HCT116 (cell line): ENCODE data around the gene PRKN. TPM values are rescaled to one million over a fixed set of nuclear protein-coding genes. Genes with fewer than 3 reads are reported as not detected.

Experiments
- ATAC-seq: fragments of 200-7000 bp; cut with Tn5 transposase; 2 replicates; pipeline ENCODE4 v1.9.1; 2020; ENCODE audit warnings: mild to moderate bottlenecking, moderate library complexity
- BruUV-seq: library from RNA; stranded (reverse); fragments of 400-500 nt; replicated peaks from 2 replicates; lab custom pipeline; 2021; lab: Mats Ljungman, UMichigan
- CTCF ChIA-PET: fragments of 300-600 bp; sonication (Branson Sonifier 250); formaldehyde crosslinking; loops from one replicate; lab custom pipeline; 2021; ENCODE audit warnings: antibody characterized with exemption; lab: Charles Lee
- POLR2A ChIA-PET: fragments of 300-600, 350-600 bp; sonication (Branson Sonifier 250); formaldehyde crosslinking; loops from one replicate; lab custom pipeline; 2021; ENCODE audit warnings: antibody characterized with exemption; lab: Charles Lee
- RAD21 ChIA-PET, 2 experiments: fragments of 300-600 bp; sonication (Branson Sonifier 250); formaldehyde crosslinking; loops; one replicate each; lab custom pipeline; 2023; ENCODE audit warnings: low total read pairs in 2 of 2; ENCODE audit not compliant: uncharacterized antibody in 2 of 2, unreplicated experiment in 2 of 2, low non-redundant PET in 1 of 2; lab: Charles Lee
- DNase-seq: peaks from one replicate; pipeline ENCODE4 v3.0.0-alpha.2; 2010; ENCODE audit warnings: low read depth, low spot score
- H2AFZ ChIP-seq: fragments of 200-600 bp; shearing (Covaris generic), sonication (generic); 2 replicates; pipeline ENCODE4 v1.6.1; 2017; ENCODE audit warnings: low read depth, mixed run types, mixed read lengths, antibody characterized with exemption, low read length; ENCODE audit not compliant: poor library complexity, severe bottlenecking
- H3K27ac ChIP-seq: 2 replicates; pipeline ENCODE4 v1.5.1; 2012; ENCODE audit warnings: low read depth, low read length
- H3K27me3 ChIP-seq: fragments of 200-600 bp; sonication (generic); 2 replicates; pipeline ENCODE4 v1.6.1; 2016; ENCODE audit warnings: mixed run types, low read length, mixed read lengths; ENCODE audit not compliant: insufficient read depth
- H3K36me3 ChIP-seq, 2 experiments: fragments of 200-500 bp in 1 of 2; fragments of 200-600 bp in 1 of 2; sonication (Bioruptor generic) in 1 of 2; sonication (generic) in 1 of 2; 2 replicates each; pipeline versions ENCODE4 v1.5.1 to v1.6.1; 2014 to 2016; ENCODE audit warnings: low read length in 2 of 2, inconsistent platforms in 1 of 2, mixed read lengths in 1 of 2, mixed run types in 1 of 2; ENCODE audit not compliant: insufficient read depth in 2 of 2, control insufficient read depth in 1 of 2
- H3K4me1 ChIP-seq, 2 experiments: fragments of 200-600 bp in 1 of 2; sonication (generic) in 1 of 2; 2 replicates each; pipeline versions ENCODE4 v1.5.1 to v1.6.1; 2012 to 2017; ENCODE audit warnings: low read length in 2 of 2, inconsistent platforms in 1 of 2, mild to moderate bottlenecking in 1 of 2, mixed read lengths in 1 of 2, mixed run types in 1 of 2, moderate library complexity in 1 of 2; ENCODE audit not compliant: insufficient read depth in 2 of 2, control insufficient read depth in 1 of 2
- H3K4me2 ChIP-seq: fragments of 200-600 bp; sonication (generic); 2 replicates; pipeline ENCODE4 v1.6.1; 2017; ENCODE audit warnings: mixed run types, low read length, mixed read lengths
- H3K4me3 ChIP-seq, 2 experiments: fragments of 200-600 bp in 1 of 2; sonication (generic) in 1 of 2; replicated peaks in 1 of 2; 2 replicates each; pipeline ENCODE4 v1.5.1; 2011 to 2016; ENCODE audit warnings: low read length in 2 of 2, control low read depth in 1 of 2, low read depth in 1 of 2, mild to moderate bottlenecking in 1 of 2, mixed read lengths in 1 of 2, mixed run types in 1 of 2
- H3K79me2 ChIP-seq: fragments of 200-600 bp; sonication (generic); 2 replicates; pipeline ENCODE4 v1.6.1; 2017; ENCODE audit warnings: mild to moderate bottlenecking, mixed run types, low read length, moderate library complexity, mixed read lengths; ENCODE audit not compliant: insufficient read depth
- H3K9ac ChIP-seq: fragments of 200-600 bp; sonication (generic); 2 replicates; pipeline ENCODE4 v1.6.1; 2016; ENCODE audit warnings: low read length, mixed read lengths
- H3K9me2 ChIP-seq: fragments of 200-600 bp; sonication (generic), shearing (Covaris generic); 2 replicates; pipeline ENCODE4 v1.6.1; 2017; ENCODE audit warnings: mixed run types, mild to moderate bottlenecking, moderate library complexity; ENCODE audit not compliant: insufficient read depth
- H3K9me3 ChIP-seq, 2 experiments: fragments of 200-500 bp in 1 of 2; fragments of 200-600 bp in 1 of 2; sonication (Bioruptor generic) in 1 of 2; sonication (generic) in 1 of 2; 2 replicates each; pipeline ENCODE4 v1.6.1; 2014 to 2017; ENCODE audit warnings: low read length in 2 of 2, mixed read lengths in 2 of 2, inconsistent platforms in 1 of 2, low read depth in 1 of 2, mild to moderate bottlenecking in 1 of 2, mixed run types in 1 of 2, moderate library complexity in 1 of 2; ENCODE audit not compliant: control insufficient read depth in 1 of 2, insufficient read depth in 1 of 2
- H4K20me1 ChIP-seq: fragments of 200-600 bp; sonication (generic), shearing (Covaris generic); 2 replicates; pipeline ENCODE4 v1.6.1; 2017; ENCODE audit warnings: mixed run types, mild to moderate bottlenecking, moderate library complexity; ENCODE audit not compliant: insufficient read depth
- ATF3 ChIP-seq: IDR thresholded peaks from 2 replicates; pipeline ENCODE4 v1.6.1; 2012
- CBX3 ChIP-seq: IDR thresholded peaks from 2 replicates; pipeline ENCODE4 v1.6.1; 2012; ENCODE audit warnings: low read depth
- CTCF ChIP-seq, 3 experiments: fragments of 200-600 bp in 1 of 3; sonication (generic) in 1 of 3; IDR thresholded peaks in 2 of 3; conservative IDR thresholded peaks in 1 of 3; 2 replicates each; pipeline ENCODE4 v1.5.1; 2012 to 2017; ENCODE audit warnings: low read depth in 2 of 3, low read length in 2 of 3, antibody characterized with exemption in 1 of 3, borderline replicate concordance in 1 of 3, control low read depth in 1 of 3, mild to moderate bottlenecking in 1 of 3, mixed read lengths in 1 of 3, mixed run types in 1 of 3, moderate library complexity in 1 of 3; ENCODE audit not compliant: insufficient read depth in 1 of 3
- EGR1 ChIP-seq: IDR thresholded peaks from 2 replicates; pipeline ENCODE4 v1.6.1; 2012; ENCODE audit warnings: low read depth
- ELF1 ChIP-seq: IDR thresholded peaks from 2 replicates; pipeline ENCODE4 v1.6.1; 2012; ENCODE audit warnings: low read depth, borderline replicate concordance
- EZH2 ChIP-seq: fragments of 200-600 bp; sonication (generic); IDR thresholded peaks from 2 replicates; pipeline ENCODE4 v1.6.1; 2017; ENCODE audit warnings: antibody characterized with exemption, mixed run types
- JUND ChIP-seq: IDR thresholded peaks from 2 replicates; pipeline ENCODE4 v1.6.1; 2012
- MAX ChIP-seq: IDR thresholded peaks from 2 replicates; pipeline ENCODE4 v1.6.1; 2012
- POLR2A ChIP-seq: IDR thresholded peaks from 2 replicates; pipeline ENCODE4 v1.7.0; 2011; ENCODE audit warnings: borderline replicate concordance; ENCODE audit not compliant: insufficient read depth, insufficient read length; ENCODE audit errors: extremely low read depth
- POLR2AphosphoS5 ChIP-seq: IDR thresholded peaks from 2 replicates; pipeline ENCODE4 v1.6.1; 2011; ENCODE audit warnings: mild to moderate bottlenecking, low read depth, low read length, moderate library complexity
- RAD21 ChIP-seq: IDR thresholded peaks from 2 replicates; pipeline ENCODE4 v1.6.1; 2012; ENCODE audit warnings: low read depth, mild to moderate bottlenecking
- SP1 ChIP-seq: IDR thresholded peaks from 2 replicates; pipeline ENCODE4 v1.6.1; 2012; ENCODE audit warnings: low read depth
- SRF ChIP-seq: IDR thresholded peaks from 2 replicates; pipeline ENCODE4 v1.6.1; 2012; ENCODE audit warnings: low read depth
- TCF7L2 ChIP-seq: IDR thresholded peaks from 2 replicates; pipeline ENCODE4 v1.7.0; 2011; ENCODE audit warnings: borderline replicate concordance, inconsistent platforms; ENCODE audit not compliant: insufficient read depth, insufficient read length; ENCODE audit errors: extremely low read depth
- ZNF274 ChIP-seq: fragments of 200-500 bp; sonication (Bioruptor generic); IDR thresholded peaks from 2 replicates; pipeline ENCODE4 v1.6.1; 2014; ENCODE audit warnings: mild to moderate bottlenecking, low read depth, low read length, inconsistent platforms
- intact Hi-C: fragments of 100-400 bp; cut with micrococcal nuclease; formaldehyde crosslinking; loops from 2 replicates; pipeline ENCODE4 v1.10.0; 2022
- total RNA-seq: library from RNA; stranded (reverse); gene quantifications from one replicate; pipeline ENCODE4 v1.2.1, GENCODE V29; 2021; ENCODE audit not compliant: unreplicated experiment
- TF ChIP-seq, protein P1 (sequence below): IDR thresholded peaks from 2 replicates; pipeline ENCODE4 v1.6.1; 2011; ENCODE audit warnings: mild to moderate bottlenecking, low read length, moderate library complexity; ENCODE audit not compliant: insufficient replicate concordance; ENCODE audit errors: extremely low read depth
- TF ChIP-seq, protein P2 (sequence below): IDR thresholded peaks from 2 replicates; pipeline ENCODE4 v1.6.1; 2012; ENCODE audit warnings: low read depth

PRKN gene
- total RNA-seq, 1 experiment from 2014 or later: 2.6 TPM

DNA sequence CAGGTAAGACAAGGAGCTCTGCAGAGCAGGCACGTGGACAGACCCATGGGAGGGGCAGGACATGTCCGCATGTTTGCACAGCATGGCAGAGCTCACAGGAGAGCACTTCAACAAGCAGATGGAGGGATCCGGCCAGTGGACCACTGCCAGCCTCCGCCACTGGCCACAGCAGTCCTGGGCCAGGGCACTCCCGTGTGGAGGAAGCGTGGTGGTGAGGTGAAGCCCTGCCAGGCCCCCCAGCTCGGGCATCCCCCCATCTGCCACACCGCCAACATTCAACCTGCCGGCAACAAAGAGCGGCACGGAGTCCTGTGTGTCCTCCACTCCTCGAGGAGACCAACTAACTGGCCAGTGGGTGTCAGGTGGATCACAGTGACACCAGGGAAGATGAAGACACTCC, 1349.5 kb downstream of the PRKN start:
- Histone ChIP-seq H3K9ac (no peak overlapping the region), H3K27me3 (no peaks in the 10 kb centered on the region), H3K27ac (no peak overlapping the region), H3K4me1 (peaks cover 0 to 3% of the 10 kb centered on the region in 2 experiments; a peak in 1 of 4 replicates), H2AFZ (no peak overlapping the region), H3K9me2 (no peaks in the 10 kb centered on the region), H4K20me1 (no peaks in the 10 kb centered on the region), H3K79me2 (no peaks in the 10 kb centered on the region), H3K4me3 (no peak overlapping the region), H3K9me3 (no peaks in the 10 kb centered on the region), H3K36me3 (no peaks in the 10 kb centered on the region), H3K4me2 (no peak overlapping the region)
- intact Hi-C loops: no loop called here
- no peak for DNase-seq
- BruUV-seq: no TSS peak
- POLR2A ChIA-PET: no interaction called here
- CTCF ChIA-PET: no interaction called here
- ATAC-seq: no peak
- RAD21 ChIA-PET: no interaction called here
- no peak for TF ChIP-seq ELF1
- no peak for TF ChIP-seq RAD21
- TF ChIP-seq TCF7L2: no peak
- no peak for TF ChIP-seq ZNF274
- TF ChIP-seq ATF3: no peak
- no peak for TF ChIP-seq SP1
- TF ChIP-seq, protein P1, sequence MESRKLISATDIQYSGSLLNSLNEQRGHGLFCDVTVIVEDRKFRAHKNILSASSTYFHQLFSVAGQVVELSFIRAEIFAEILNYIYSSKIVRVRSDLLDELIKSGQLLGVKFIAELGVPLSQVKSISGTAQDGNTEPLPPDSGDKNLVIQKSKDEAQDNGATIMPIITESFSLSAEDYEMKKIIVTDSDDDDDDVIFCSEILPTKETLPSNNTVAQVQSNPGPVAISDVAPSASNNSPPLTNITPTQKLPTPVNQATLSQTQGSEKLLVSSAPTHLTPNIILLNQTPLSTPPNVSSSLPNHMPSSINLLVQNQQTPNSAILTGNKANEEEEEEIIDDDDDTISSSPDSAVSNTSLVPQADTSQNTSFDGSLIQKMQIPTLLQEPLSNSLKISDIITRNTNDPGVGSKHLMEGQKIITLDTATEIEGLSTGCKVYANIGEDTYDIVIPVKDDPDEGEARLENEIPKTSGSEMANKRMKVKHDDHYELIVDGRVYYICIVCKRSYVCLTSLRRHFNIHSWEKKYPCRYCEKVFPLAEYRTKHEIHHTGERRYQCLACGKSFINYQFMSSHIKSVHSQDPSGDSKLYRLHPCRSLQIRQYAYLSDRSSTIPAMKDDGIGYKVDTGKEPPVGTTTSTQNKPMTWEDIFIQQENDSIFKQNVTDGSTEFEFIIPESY: no peak
- no peak for TF ChIP-seq MAX
- no peak for TF ChIP-seq EGR1
- TF ChIP-seq POLR2A: no peak
- no peak for TF ChIP-seq SRF
- TF ChIP-seq EZH2: no peak
- TF ChIP-seq, protein P2, sequence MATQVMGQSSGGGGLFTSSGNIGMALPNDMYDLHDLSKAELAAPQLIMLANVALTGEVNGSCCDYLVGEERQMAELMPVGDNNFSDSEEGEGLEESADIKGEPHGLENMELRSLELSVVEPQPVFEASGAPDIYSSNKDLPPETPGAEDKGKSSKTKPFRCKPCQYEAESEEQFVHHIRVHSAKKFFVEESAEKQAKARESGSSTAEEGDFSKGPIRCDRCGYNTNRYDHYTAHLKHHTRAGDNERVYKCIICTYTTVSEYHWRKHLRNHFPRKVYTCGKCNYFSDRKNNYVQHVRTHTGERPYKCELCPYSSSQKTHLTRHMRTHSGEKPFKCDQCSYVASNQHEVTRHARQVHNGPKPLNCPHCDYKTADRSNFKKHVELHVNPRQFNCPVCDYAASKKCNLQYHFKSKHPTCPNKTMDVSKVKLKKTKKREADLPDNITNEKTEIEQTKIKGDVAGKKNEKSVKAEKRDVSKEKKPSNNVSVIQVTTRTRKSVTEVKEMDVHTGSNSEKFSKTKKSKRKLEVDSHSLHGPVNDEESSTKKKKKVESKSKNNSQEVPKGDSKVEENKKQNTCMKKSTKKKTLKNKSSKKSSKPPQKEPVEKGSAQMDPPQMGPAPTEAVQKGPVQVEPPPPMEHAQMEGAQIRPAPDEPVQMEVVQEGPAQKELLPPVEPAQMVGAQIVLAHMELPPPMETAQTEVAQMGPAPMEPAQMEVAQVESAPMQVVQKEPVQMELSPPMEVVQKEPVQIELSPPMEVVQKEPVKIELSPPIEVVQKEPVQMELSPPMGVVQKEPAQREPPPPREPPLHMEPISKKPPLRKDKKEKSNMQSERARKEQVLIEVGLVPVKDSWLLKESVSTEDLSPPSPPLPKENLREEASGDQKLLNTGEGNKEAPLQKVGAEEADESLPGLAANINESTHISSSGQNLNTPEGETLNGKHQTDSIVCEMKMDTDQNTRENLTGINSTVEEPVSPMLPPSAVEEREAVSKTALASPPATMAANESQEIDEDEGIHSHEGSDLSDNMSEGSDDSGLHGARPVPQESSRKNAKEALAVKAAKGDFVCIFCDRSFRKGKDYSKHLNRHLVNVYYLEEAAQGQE: no peak
- TF ChIP-seq CTCF (IDR thresholded peaks at IDR 0.05 in 2 of 3, conservative IDR thresholded peaks at IDR 0.05 in 1 of 3; ENCODE audit: borderline replicate concordance in 1 of 3, insufficient read depth in 1 of 3, low read depth in 2 of 3, low read length in 2 of 3): no peak
- no peak for TF ChIP-seq JUND
- TF ChIP-seq CBX3: no peak
- no peak for TF ChIP-seq POLR2AphosphoS5
